OCI-LY7 (cell line): ENCODE results near the gene LCE6A. TPM values are rescaled to one million over a fixed set of nuclear protein-coding genes. Genes with fewer than 3 reads are reported as not detected.
A peak's percentile ranks its signal among the peaks of the same experiment; 100 is the strongest.

Source experiments
- BruUV-seq: library from RNA; stranded (reverse); fragments of 400-500 nt; replicated peaks from 2 replicates; lab custom pipeline; 2021; lab: Mats Ljungman, UMichigan
- CTCF ChIA-PET: fragments of 300-600 bp; sonication (Branson Sonifier 250); formaldehyde crosslinking; loops from one replicate; lab custom pipeline; 2022; ENCODE audit warnings: antibody characterized with exemption; ENCODE audit not compliant: unreplicated experiment; lab: Charles Lee
- POLR2A ChIA-PET: fragments of 300-600 bp; sonication (Branson Sonifier 250); formaldehyde crosslinking; loops from one replicate; lab custom pipeline; 2022; ENCODE audit warnings: antibody characterized with exemption; lab: Charles Lee
- DNase-seq: peaks from one replicate; pipeline ENCODE4 v3.0.0-alpha.2; 2015; ENCODE audit warnings: low spot score
- H2AFZ ChIP-seq: fragments of 200-600 bp; sonication (generic), shearing (Covaris generic); 2 replicates; pipeline ENCODE4 v1.6.1; 2014; ENCODE audit warnings: mild to moderate bottlenecking, antibody characterized with exemption, low read length, moderate library complexity
- H3K27ac ChIP-seq: fragments of 200-600 bp; sonication (generic); 2 replicates; pipeline ENCODE4 v1.5.1; 2014; ENCODE audit warnings: mixed run types, low read depth, mild to moderate bottlenecking, moderate library complexity, low read length, inconsistent platforms; ENCODE audit not compliant: poor library complexity, severe bottlenecking
- H3K36me3 ChIP-seq: fragments of 200-600 bp; sonication (generic); 2 replicates; pipeline ENCODE4 v1.6.1; 2014; ENCODE audit warnings: mild to moderate bottlenecking, antibody characterized with exemption, low read length, moderate library complexity, mixed read lengths; ENCODE audit not compliant: insufficient read depth
- H3K4me1 ChIP-seq: fragments of 200-600 bp; sonication (generic); 2 replicates; pipeline ENCODE4 v1.5.1; 2014; ENCODE audit warnings: mild to moderate bottlenecking, low read length; ENCODE audit not compliant: insufficient read depth, poor library complexity, severe bottlenecking
- H3K4me2 ChIP-seq: fragments of 200-600 bp; sonication (generic); 2 replicates; pipeline ENCODE4 v1.6.1; 2014; ENCODE audit warnings: mild to moderate bottlenecking, low read length
- H3K4me3 ChIP-seq: fragments of 200-600 bp; sonication (generic); 2 replicates; pipeline ENCODE4 v1.5.1; 2014; ENCODE audit warnings: mild to moderate bottlenecking, low read depth, low read length; ENCODE audit not compliant: poor library complexity, severe bottlenecking
- H3K79me2 ChIP-seq: fragments of 200-600 bp; sonication (generic); 2 replicates; pipeline ENCODE4 v1.6.1; 2016; ENCODE audit warnings: low read depth, mild to moderate bottlenecking, low read length, moderate library complexity, mixed read lengths; ENCODE audit not compliant: insufficient read depth
- H3K9me2 ChIP-seq: fragments of 200-600 bp; sonication (generic); 2 replicates; pipeline ENCODE4 v1.6.1; 2016; ENCODE audit warnings: mild to moderate bottlenecking, low read length, mixed read lengths; ENCODE audit not compliant: insufficient read depth
- H3K9me3 ChIP-seq: fragments of 200-600 bp; sonication (generic); 2 replicates; pipeline ENCODE4 v1.6.1; 2014; ENCODE audit warnings: mild to moderate bottlenecking, mixed run types, low read length, mixed read lengths
- H4K20me1 ChIP-seq: fragments of 200-600 bp; sonication (generic); 2 replicates; pipeline ENCODE4 v1.6.1; 2014; ENCODE audit warnings: mild to moderate bottlenecking, antibody characterized with exemption, low read length, moderate library complexity, mixed read lengths; ENCODE audit not compliant: insufficient read depth
- EZH2phosphoT487 ChIP-seq: fragments of 200-600 bp; sonication (generic); IDR thresholded peaks from 2 replicates; pipeline ENCODE4 v1.6.1; 2018; ENCODE audit warnings: low read depth, borderline replicate concordance, mild to moderate bottlenecking, mixed run types, antibody characterized with exemption, low read length, moderate library complexity, mixed read lengths
- intact Hi-C: fragments of 100-400 bp; cut with micrococcal nuclease; formaldehyde crosslinking; loops from one replicate; pipeline ENCODE4 v1.10.0; 2022; ENCODE audit not compliant: unreplicated experiment
- total RNA-seq, 2 experiments: library from RNA; depleted of rRNA in 1 of 2; stranded (reverse); fragments of >200 nt in 1 of 2; shearing (Covaris generic) in 1 of 2; gene quantifications; 2 replicates each; pipeline ENCODE4 v1.2.3, GENCODE V29; 2014 to 2022
- TF ChIP-seq, protein P1 (sequence below): fragments of 200-600 bp; sonication (generic); conservative IDR thresholded peaks from 2 replicates; pipeline ENCODE4 v1.5.1; 2014; ENCODE audit warnings: mild to moderate bottlenecking, antibody characterized with exemption, low read length, moderate library complexity, mixed read lengths

Gene LCE6A
- total RNA-seq, 2 experiments from 2014 or later, result not detected

DNA sequence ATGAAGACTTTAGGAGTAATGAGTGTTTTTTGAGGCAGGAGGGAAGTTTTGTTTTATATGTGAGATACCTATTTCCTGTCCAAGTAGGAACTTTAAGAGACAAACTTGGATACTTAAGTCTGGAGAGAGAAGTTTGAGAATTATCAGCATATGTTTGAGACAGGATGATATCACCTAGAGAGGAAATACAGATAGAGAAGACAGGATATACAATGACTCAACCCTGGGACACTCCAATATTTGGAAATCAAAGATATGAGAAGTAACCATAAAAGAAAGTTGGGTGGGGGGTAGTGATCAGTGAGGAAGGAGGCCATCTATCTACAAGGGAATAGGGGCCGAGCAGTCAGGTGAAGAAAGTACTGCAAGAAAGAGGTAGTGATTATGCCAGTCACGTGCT is 23.7 kb downstream of the LCE6A start:
- no peaks in the 10 kb centered on the region for H4K20me1 ChIP-seq
- H3K27ac ChIP-seq, result no peak overlapping the region
- H3K79me2 ChIP-seq, result no peaks in the 10 kb centered on the region
- POLR2A ChIA-PET, result no interaction called here
- no peak for TF ChIP-seq EZH2phosphoT487
- TF ChIP-seq, protein P1, sequence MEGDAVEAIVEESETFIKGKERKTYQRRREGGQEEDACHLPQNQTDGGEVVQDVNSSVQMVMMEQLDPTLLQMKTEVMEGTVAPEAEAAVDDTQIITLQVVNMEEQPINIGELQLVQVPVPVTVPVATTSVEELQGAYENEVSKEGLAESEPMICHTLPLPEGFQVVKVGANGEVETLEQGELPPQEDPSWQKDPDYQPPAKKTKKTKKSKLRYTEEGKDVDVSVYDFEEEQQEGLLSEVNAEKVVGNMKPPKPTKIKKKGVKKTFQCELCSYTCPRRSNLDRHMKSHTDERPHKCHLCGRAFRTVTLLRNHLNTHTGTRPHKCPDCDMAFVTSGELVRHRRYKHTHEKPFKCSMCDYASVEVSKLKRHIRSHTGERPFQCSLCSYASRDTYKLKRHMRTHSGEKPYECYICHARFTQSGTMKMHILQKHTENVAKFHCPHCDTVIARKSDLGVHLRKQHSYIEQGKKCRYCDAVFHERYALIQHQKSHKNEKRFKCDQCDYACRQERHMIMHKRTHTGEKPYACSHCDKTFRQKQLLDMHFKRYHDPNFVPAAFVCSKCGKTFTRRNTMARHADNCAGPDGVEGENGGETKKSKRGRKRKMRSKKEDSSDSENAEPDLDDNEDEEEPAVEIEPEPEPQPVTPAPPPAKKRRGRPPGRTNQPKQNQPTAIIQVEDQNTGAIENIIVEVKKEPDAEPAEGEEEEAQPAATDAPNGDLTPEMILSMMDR, result no peak
- H2AFZ ChIP-seq, result no peak overlapping the region
- intact Hi-C loops, result no loop called here
- H3K4me2 ChIP-seq, result no peak overlapping the region
- no peak overlapping the region for H3K4me3 ChIP-seq
- no peak for DNase-seq
- no TSS peak for BruUV-seq
- no peaks in the 10 kb centered on the region for H3K36me3 ChIP-seq
- H3K9me3 ChIP-seq, result no peaks in the 10 kb centered on the region
- H3K4me1 ChIP-seq, result no peaks in the 10 kb centered on the region
- CTCF ChIA-PET, result no interaction called here
- no peaks in the 10 kb centered on the region for H3K9me2 ChIP-seq

DNA sequence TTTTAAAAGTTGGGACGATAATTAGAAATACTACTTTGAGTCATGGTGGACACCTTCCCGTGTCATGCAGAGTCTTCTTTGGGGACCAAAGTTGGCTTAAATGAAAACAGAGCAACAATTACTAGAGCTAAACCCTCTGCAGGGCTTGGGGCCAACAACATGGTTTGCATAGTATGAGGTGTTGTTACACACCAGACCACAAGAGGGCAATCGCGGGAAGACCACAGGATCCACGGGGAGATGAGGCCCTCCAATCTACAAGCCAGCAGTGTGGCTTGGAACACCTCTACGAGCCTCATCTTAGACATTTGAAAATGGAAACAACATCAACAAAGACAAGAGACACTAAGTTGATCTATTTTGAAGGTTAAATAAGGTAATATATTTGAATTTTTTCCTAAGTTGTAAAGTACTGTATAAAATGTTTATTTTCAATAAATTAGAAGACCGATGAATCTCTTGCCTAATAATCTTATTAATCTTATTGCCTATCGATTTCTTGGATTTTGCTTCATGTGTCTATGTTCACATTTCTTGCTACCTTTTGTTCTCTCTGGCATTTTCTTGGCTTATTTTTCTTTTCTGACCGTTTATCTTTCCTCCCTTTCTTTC is 27.3 kb downstream of the LCE6A start:
- Histone ChIP-seq H3K36me3 (no peaks in the 10 kb centered on the region), H3K79me2 (no peaks in the 10 kb centered on the region), H3K27ac (no peak overlapping the region), H3K9me2 (no peaks in the 10 kb centered on the region), H3K4me3 (no peak overlapping the region), H3K4me1 (no peaks in the 10 kb centered on the region), H4K20me1 (no peaks in the 10 kb centered on the region), H3K4me2 (no peak overlapping the region), H3K9me3 (no peaks in the 10 kb centered on the region), H2AFZ (no peak overlapping the region)
- intact Hi-C loops, result no loop called here
- CTCF ChIA-PET, result no interaction called here
- BruUV-seq, result no TSS peak
- peak; percentile 64 for DNase-seq
- POLR2A ChIA-PET, result interaction anchor here (1.1 kb wide), 1 partner anchor 368 kb away, joined by 3 read pairs; no protein-coding TSS in a partner anchor
- no peak for TF ChIP-seq EZH2phosphoT487
- TF ChIP-seq, protein P1, result peak; percentile 88
